H1 (cell line): Measurements from ENCODE around the gene AP2A1. TPM values are rescaled to one million over a fixed set of nuclear protein-coding genes. Genes with fewer than 3 reads are reported as not detected.

Experiments used
- CTCF ChIA-PET: fragments of 300-600 bp; sonication (Branson Sonifier 250); formaldehyde crosslinking; loops from one replicate; lab custom pipeline; 2021; ENCODE audit not compliant: partially characterized antibody; lab: Charles Lee
- POLR2A ChIA-PET: fragments of 300-600 bp; sonication (Branson Sonifier 250); formaldehyde crosslinking; loops from one replicate; lab custom pipeline; 2021; ENCODE audit warnings: inconsistent platforms; ENCODE audit not compliant: partially characterized antibody; lab: Charles Lee
- DNase-seq, 2 experiments: peaks; one replicate each; pipeline versions ENCODE4 v3.0.0 to v3.0.0-alpha.2; 2010 to 2022; ENCODE audit warnings: low spot score in 2 of 2, low read depth in 1 of 2, mixed read lengths in 1 of 2
- FAIRE-seq: peaks from 2 replicates; lab custom pipeline; 2011; peaks lifted over from hg19 to GRCh38; lab: Jason Lieb, UNC
- H2AFZ ChIP-seq: 2 replicates; pipeline ENCODE4 v1.8.1; 2012; ENCODE audit warnings: low read length, inconsistent platforms
- H2AK5ac ChIP-seq: 2 replicates; pipeline ENCODE4 v1.6.1; 2013; ENCODE audit warnings: low read depth, low read length
- H2BK120ac ChIP-seq: replicated peaks from 2 replicates; pipeline ENCODE3; 2013; ENCODE audit warnings: low read depth, low read length, inconsistent platforms
- H2BK12ac ChIP-seq: 2 replicates; pipeline ENCODE4 v1.6.1; 2013; ENCODE audit warnings: low read depth, low read length
- H2BK15ac ChIP-seq: 2 replicates; pipeline ENCODE4 v1.6.1; 2013; ENCODE audit warnings: low read length
- H2BK20ac ChIP-seq: 2 replicates; pipeline ENCODE4 v1.6.1; 2013; ENCODE audit warnings: low read length
- H2BK5ac ChIP-seq: 2 replicates; pipeline ENCODE4 v1.6.1; 2013; ENCODE audit warnings: low read depth, low read length
- H3K14ac ChIP-seq: 2 replicates; pipeline ENCODE4 v1.6.1; 2013; ENCODE audit warnings: inconsistent platforms; ENCODE audit not compliant: insufficient read length
- H3K18ac ChIP-seq: 2 replicates; pipeline ENCODE4 v1.6.1; 2013; ENCODE audit warnings: low read length; ENCODE audit errors: extremely low read depth
- H3K23ac ChIP-seq: 2 replicates; pipeline ENCODE4 v1.6.1; 2013; ENCODE audit warnings: inconsistent platforms; ENCODE audit not compliant: insufficient read length
- H3K23me2 ChIP-seq: 2 replicates; pipeline ENCODE4 v1.6.1; 2013; ENCODE audit warnings: low read depth, low read length
- H3K27ac ChIP-seq: 2 replicates; pipeline ENCODE4 v1.6.1; 2011; ENCODE audit warnings: low read depth, low read length, inconsistent platforms
- H3K27me3 ChIP-seq, 4 experiments: replicated peaks in 1 of 4; 1 replicate in 1 of 4; 2 replicates in 3 of 4; pipeline versions ENCODE4 v1.6.1 to v1.8.1; 2011 to 2013; ENCODE audit warnings: low read length in 3 of 4, mild to moderate bottlenecking in 3 of 4, inconsistent platforms in 2 of 4, mixed read lengths in 2 of 4, moderate library complexity in 1 of 4; ENCODE audit not compliant: control insufficient read depth in 3 of 4, insufficient read depth in 3 of 4; ENCODE audit errors: extremely low read depth in 1 of 4
- H3K36me3 ChIP-seq, 4 experiments: 2 replicates each; pipeline versions ENCODE4 v1.6.1 to v1.8.1; 2011 to 2013; ENCODE audit warnings: mild to moderate bottlenecking in 4 of 4, low read length in 3 of 4, moderate library complexity in 2 of 4, control low read depth in 1 of 4, inconsistent platforms in 1 of 4; ENCODE audit not compliant: insufficient read depth in 4 of 4, control insufficient read depth in 2 of 4
- H3K4ac ChIP-seq: replicated peaks from 2 replicates; pipeline ENCODE3; 2013; ENCODE audit warnings: low read length, low read depth, mixed read lengths, inconsistent platforms; ENCODE audit not compliant: insufficient read length
- H3K4me1 ChIP-seq, 4 experiments: replicated peaks in 1 of 4; 1 replicate in 1 of 4; 2 replicates in 3 of 4; pipeline versions ENCODE4 v1.6.1 to v1.8.1; 2011 to 2013; ENCODE audit warnings: low read length in 3 of 4, inconsistent platforms in 2 of 4, mixed read lengths in 1 of 4; ENCODE audit not compliant: insufficient read depth in 4 of 4, control insufficient read depth in 3 of 4
- H3K4me2 ChIP-seq, 2 experiments: 2 replicates each; pipeline versions ENCODE4 v1.6.1 to v1.8.1; 2011 to 2013; ENCODE audit warnings: low read depth in 2 of 2, low read length in 2 of 2, control low read depth in 1 of 2, inconsistent platforms in 1 of 2, mild to moderate bottlenecking in 1 of 2; ENCODE audit not compliant: insufficient read depth in 1 of 2
- H3K4me3 ChIP-seq, 4 experiments: fragments of 200-600, 300-600 bp in 1 of 4; sonication (generic), shearing (Covaris generic), sonication (Bioruptor Twin) in 1 of 4; 2 replicates each; pipeline versions ENCODE4 v1.5.1 to v1.8.1; 2011 to 2016; ENCODE audit warnings: low read length in 4 of 4, low read depth in 3 of 4, control low read depth in 2 of 4, inconsistent platforms in 2 of 4, mild to moderate bottlenecking in 2 of 4, mixed read lengths in 1 of 4, moderate library complexity in 1 of 4; ENCODE audit not compliant: insufficient read depth in 2 of 4; ENCODE audit errors: extremely low read depth in 1 of 4
- H3K56ac ChIP-seq: replicated peaks from 2 replicates; pipeline ENCODE3; 2013; ENCODE audit warnings: low read depth, mild to moderate bottlenecking, mixed read lengths, low read length, inconsistent platforms; ENCODE audit not compliant: insufficient read length
- H3K79me1 ChIP-seq: 2 replicates; pipeline ENCODE4 v1.6.1; 2013; ENCODE audit warnings: low read depth, low read length, control low read depth
- H3K79me2 ChIP-seq, 2 experiments: 2 replicates each; pipeline versions ENCODE4 v1.6.1 to v1.8.1; 2012 to 2013; ENCODE audit warnings: low read length in 2 of 2, mild to moderate bottlenecking in 2 of 2, inconsistent platforms in 1 of 2; ENCODE audit not compliant: insufficient read depth in 2 of 2, control insufficient read depth in 1 of 2
- H3K9ac ChIP-seq, 4 experiments: replicated peaks in 1 of 4; 1 replicate in 1 of 4; 2 replicates in 3 of 4; pipeline versions ENCODE4 v1.6.1 to v1.8.1; 2011 to 2013; ENCODE audit warnings: low read depth in 3 of 4, low read length in 3 of 4, control low read depth in 2 of 4, mild to moderate bottlenecking in 2 of 4, moderate library complexity in 2 of 4, inconsistent platforms in 1 of 4; ENCODE audit errors: extremely low read depth in 1 of 4
- H3K9me3 ChIP-seq, 2 experiments: 2 replicates each; pipeline versions ENCODE4 v1.6.1 to v1.8.1; 2012 to 2013; ENCODE audit warnings: mild to moderate bottlenecking in 2 of 2, moderate library complexity in 2 of 2, control low read depth in 1 of 2, inconsistent platforms in 1 of 2, low read depth in 1 of 2, low read length in 1 of 2, mixed read lengths in 1 of 2; ENCODE audit not compliant: insufficient read depth in 2 of 2
- H4K20me1 ChIP-seq, 2 experiments: replicated peaks in 1 of 2; 2 replicates each; pipeline versions ENCODE3 to v1.8.1; 2011 to 2013; ENCODE audit warnings: inconsistent platforms in 2 of 2, low read length in 2 of 2, mild to moderate bottlenecking in 1 of 2; ENCODE audit not compliant: insufficient read depth in 2 of 2, control insufficient read depth in 1 of 2
- H4K5ac ChIP-seq: 2 replicates; pipeline ENCODE4 v1.6.1; 2013; ENCODE audit warnings: low read length, low read depth, mixed read lengths, inconsistent platforms; ENCODE audit not compliant: insufficient read length
- H4K8ac ChIP-seq: 2 replicates; pipeline ENCODE4 v1.8.0; 2013; ENCODE audit warnings: mild to moderate bottlenecking, moderate library complexity, low read length, inconsistent platforms; ENCODE audit not compliant: insufficient read depth; ENCODE audit errors: extremely low read depth
- H4K91ac ChIP-seq: replicated peaks from 2 replicates; pipeline ENCODE3; 2013; ENCODE audit warnings: low read length, mixed read lengths, inconsistent platforms; ENCODE audit not compliant: insufficient read length
- ASH2L ChIP-seq: fragments of 200-600, 300-600 bp; sonication (generic); IDR thresholded peaks from one replicate; pipeline ENCODE4 v1.7.1; 2017; ENCODE audit warnings: low read length
- NANOG ChIP-seq: IDR thresholded peaks from 2 replicates; pipeline ENCODE4 v1.6.1; 2011; ENCODE audit warnings: low read length, low read depth, mild to moderate bottlenecking, inconsistent platforms; ENCODE audit not compliant: insufficient read depth, poor library complexity, severe bottlenecking
- RFX5 ChIP-seq: IDR thresholded peaks from 2 replicates; pipeline ENCODE4 v1.6.1; 2011; ENCODE audit warnings: low read depth, low read length, improper control_type of control experiment, borderline replicate concordance
- SP1 ChIP-seq: IDR thresholded peaks from 2 replicates; pipeline ENCODE4 v1.6.1; 2011; ENCODE audit warnings: low read depth, low read length
- TBP ChIP-seq: IDR thresholded peaks from 2 replicates; pipeline ENCODE4 v1.6.1; 2011; ENCODE audit warnings: low read depth, low read length, improper control_type of control experiment
- TEAD4 ChIP-seq: IDR thresholded peaks from 2 replicates; pipeline ENCODE4 v1.6.1; 2012; ENCODE audit warnings: low read depth, low read length, inconsistent platforms, mixed read lengths
- WGBS, 2 experiments: shearing (Covaris generic) in 1 of 2; methylation state at CpG; one replicate each; pipeline versions ENCODE4 v1.1.6 to v1.1.7; 2013 to 2015; ENCODE audit warnings: low lambda C conversion rate in 2 of 2, mixed read lengths in 2 of 2, inconsistent platforms in 1 of 2, low coverage in 1 of 2, missing lambda C conversion rate in 1 of 2; ENCODE audit not compliant: insufficient replicate concordance in 2 of 2, insufficient coverage in 1 of 2, insufficient read length in 1 of 2; ENCODE audit errors: extremely low coverage in 1 of 2, missing lambda C conversion rate in 1 of 2; 5-methylcytosine and 5-hydroxymethylcytosine counted together
- polyA plus RNA-seq, 7 experiments: library from polyadenylated mRNA; depleted of rRNA in 3 of 7; stranded (reverse) in 5 of 7; unstranded in 2 of 7; fragments of >200 nt in 5 of 7; fragments of 200-250 nt in 2 of 7; gene quantifications; 1 replicate in 5 of 7; 2 replicates in 1 of 7; 4 replicates in 1 of 7; pipeline versions ENCODE4 v1.2.1 to v1.2.3, GENCODE V29; 2011 to 2013; ENCODE audit warnings: missing spikeins in 2 of 7, mixed read lengths in 2 of 7
- total RNA-seq: library from RNA; stranded (reverse); fragmentation: NEBNext Ultra II Directional; extraction: Animal tissue kit (Norgen Biotek cat#: 25700); gene quantifications from 2 replicates; pipeline ENCODE4 v1.2.1, GENCODE V29; 2021

The AP2A1 gene
- total and polyA plus RNA-seq, 2 of the 8 experiments (the other 6 are each of a cell fraction or from before 2014, with no cell fraction given), result 105 to 106 TPM

DNA sequence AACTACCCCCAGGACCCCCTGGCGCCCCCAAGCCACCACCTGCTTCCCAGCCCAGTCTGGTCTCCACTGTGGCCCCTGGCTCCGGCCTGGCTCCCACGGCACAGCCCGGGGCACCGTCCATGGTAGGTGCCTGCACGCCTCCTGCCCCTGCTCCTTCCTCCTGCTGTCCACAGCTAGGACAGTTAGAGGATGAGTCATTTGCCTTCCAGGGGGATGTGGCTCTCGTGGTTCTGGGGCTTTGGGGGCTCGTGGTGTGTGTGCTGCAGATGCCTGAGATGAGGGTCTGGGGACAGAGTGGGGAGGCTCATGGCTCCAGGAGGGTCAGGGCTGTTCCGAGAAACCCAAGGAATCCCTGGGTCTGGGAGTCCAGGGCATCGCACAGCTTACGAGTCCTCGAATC, 64.0 kb downstream of the AP2A1 start:
- Histone ChIP-seq H3K56ac (no peak overlapping the region), H2BK120ac (no peak overlapping the region), H3K4me2 (no peak overlapping the region), H3K4me1 (no peaks in the 10 kb centered on the region), H3K9ac (no peak overlapping the region), H3K23me2 (no peaks in the 10 kb centered on the region), H2BK20ac (no peak overlapping the region), H2BK12ac (no peak overlapping the region), H4K91ac (no peak overlapping the region), H3K4me3 (no peak overlapping the region), H3K14ac (no peak overlapping the region), H3K4ac (no peak overlapping the region), H4K5ac (no peak overlapping the region), H2BK5ac (no peak overlapping the region), H2BK15ac (no peak overlapping the region), H3K23ac (no peak overlapping the region), H4K8ac (no peak overlapping the region), H4K20me1 (peaks cover 11 to 14% of the 10 kb centered on the region in 2 experiments), H2AK5ac (no peak overlapping the region), H3K9me3 (no peaks in the 10 kb centered on the region), H3K79me2 (peaks cover 0 to 8% of the 10 kb centered on the region in 2 experiments; a peak in 1 of 4 replicates), H2AFZ (no peak overlapping the region), H3K79me1 (peaks cover 13% of the 10 kb centered on the region), H3K27me3 (no peaks in the 10 kb centered on the region), H3K36me3 (peaks cover 12 to 33% (median 29%) of the 10 kb centered on the region in 4 experiments; a peak in 6 of 8 replicates), H3K18ac (no peak overlapping the region), H3K27ac (no peak overlapping the region)
- POLR2A ChIA-PET, result interaction anchor here (1.6 to 2.7 kb wide), 2 partner anchors 12 to 20 kb away, joined by 4 to 9 read pairs; partner anchors contain the start of genes MED25 and PTOV1
- no peak for DNase-seq
- CTCF ChIA-PET, result interaction anchor here (0.7 to 2.0 kb wide), 4 partner anchors 11 to 159 kb away, joined by 3 to 5 read pairs (median 4); no protein-coding TSS in a partner anchor
- FAIRE-seq, result no peak
- WGBS, 2 experiments, result 88% methylated on average over 11 of the region's 12 CpGs; no CpG with 5 or more reads in 1 of the 2 experiments
- TF ChIP-seq ASH2L (no peak), TEAD4 (no peak), TBP (no peak), NANOG (no peak), RFX5 (no peak), SP1 (no peak)
